Osteocyte (in vitro differentiated cells): ENCODE measurements around the gene OR51D1. TPM values are rescaled to one million over a fixed set of nuclear protein-coding genes. Genes with fewer than 3 reads are reported as not detected.

Source experiments
- DNase-seq: peaks from one replicate; pipeline ENCODE4 v3.0.0; 2021; ENCODE audit warnings: mixed read lengths; ENCODE audit not compliant: unreplicated experiment; ENCODE audit errors: extremely low spot score
- H3K27ac Mint-ChIP-seq: one replicate; pipeline ENCODE4 v1.8.0; 2021; ENCODE audit warnings: mild to moderate bottlenecking, mixed read lengths; ENCODE audit not compliant: unreplicated experiment
- H3K27me3 Mint-ChIP-seq: one replicate; pipeline ENCODE4 v1.8.0; 2021; ENCODE audit warnings: mixed read lengths; ENCODE audit not compliant: unreplicated experiment
- H3K36me3 Mint-ChIP-seq: one replicate; pipeline ENCODE4 v1.8.0; 2021; ENCODE audit warnings: mixed read lengths; ENCODE audit not compliant: unreplicated experiment
- H3K4me1 Mint-ChIP-seq: one replicate; pipeline ENCODE4 v1.8.0; 2021; ENCODE audit warnings: mixed read lengths; ENCODE audit not compliant: unreplicated experiment
- H3K4me3 Mint-ChIP-seq: one replicate; pipeline ENCODE4 v1.8.0; 2021; ENCODE audit warnings: mild to moderate bottlenecking, moderate library complexity, mixed read lengths; ENCODE audit not compliant: unreplicated experiment
- H3K9me3 Mint-ChIP-seq: one replicate; pipeline ENCODE4 v1.8.0; 2021; ENCODE audit warnings: mixed read lengths; ENCODE audit not compliant: unreplicated experiment
- total RNA-seq: library from RNA; stranded (reverse); gene quantifications from 2 replicates; pipeline ENCODE4 v1.2.1, GENCODE V29; 2021
- TF ChIP-seq, protein P1 (sequence below): fragments of 200-600 bp; sonication (generic); IDR thresholded peaks from 2 replicates; pipeline ENCODE4 v1.5.0; 2021; ENCODE audit warnings: antibody characterized with exemption, mild to moderate bottlenecking, moderate library complexity

OR51D1 gene
- total RNA-seq, 1 donor from 2014 or later, result not detected

DNA sequence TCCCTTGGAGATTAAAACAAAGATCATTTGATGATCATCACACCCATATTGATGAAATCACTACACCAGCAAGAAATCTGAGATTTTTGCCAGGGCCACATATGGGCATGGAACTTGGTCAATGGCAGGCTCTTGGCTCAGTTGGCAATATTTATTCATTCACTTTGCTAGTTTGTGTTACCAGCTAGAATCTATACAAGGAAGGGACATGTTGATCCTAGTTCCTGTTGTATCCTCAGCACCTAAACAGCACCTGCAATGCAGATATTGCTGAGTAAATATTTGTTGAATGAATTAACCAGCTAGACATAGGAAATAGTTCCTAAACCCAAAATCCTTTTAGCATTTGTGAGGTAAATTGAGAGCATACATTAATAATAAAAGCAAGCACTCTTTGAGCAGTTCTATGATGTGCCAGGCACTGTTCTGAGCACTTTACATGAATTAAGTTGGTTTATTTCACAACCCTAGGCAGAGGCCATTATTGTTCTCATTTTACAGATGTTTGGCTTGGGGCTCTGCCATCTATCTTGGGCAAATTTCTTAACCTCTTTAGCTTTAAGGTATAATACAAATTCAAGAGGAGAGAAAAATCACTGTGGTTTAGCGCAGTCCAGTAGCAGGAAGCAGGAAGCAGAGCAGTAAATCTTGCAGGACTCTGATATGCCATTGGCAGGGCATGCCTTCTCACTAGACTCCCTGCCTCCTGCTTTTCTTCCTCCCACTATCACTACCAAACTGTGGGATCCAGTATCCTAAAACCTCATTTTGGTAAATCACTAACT lies 30.9 kb upstream of the OR51D1 start:
- peaks cover 29% of the 10 kb centered on the region for H3K4me1 Mint-ChIP-seq
- no peak for DNase-seq
- TF ChIP-seq, protein P1, sequence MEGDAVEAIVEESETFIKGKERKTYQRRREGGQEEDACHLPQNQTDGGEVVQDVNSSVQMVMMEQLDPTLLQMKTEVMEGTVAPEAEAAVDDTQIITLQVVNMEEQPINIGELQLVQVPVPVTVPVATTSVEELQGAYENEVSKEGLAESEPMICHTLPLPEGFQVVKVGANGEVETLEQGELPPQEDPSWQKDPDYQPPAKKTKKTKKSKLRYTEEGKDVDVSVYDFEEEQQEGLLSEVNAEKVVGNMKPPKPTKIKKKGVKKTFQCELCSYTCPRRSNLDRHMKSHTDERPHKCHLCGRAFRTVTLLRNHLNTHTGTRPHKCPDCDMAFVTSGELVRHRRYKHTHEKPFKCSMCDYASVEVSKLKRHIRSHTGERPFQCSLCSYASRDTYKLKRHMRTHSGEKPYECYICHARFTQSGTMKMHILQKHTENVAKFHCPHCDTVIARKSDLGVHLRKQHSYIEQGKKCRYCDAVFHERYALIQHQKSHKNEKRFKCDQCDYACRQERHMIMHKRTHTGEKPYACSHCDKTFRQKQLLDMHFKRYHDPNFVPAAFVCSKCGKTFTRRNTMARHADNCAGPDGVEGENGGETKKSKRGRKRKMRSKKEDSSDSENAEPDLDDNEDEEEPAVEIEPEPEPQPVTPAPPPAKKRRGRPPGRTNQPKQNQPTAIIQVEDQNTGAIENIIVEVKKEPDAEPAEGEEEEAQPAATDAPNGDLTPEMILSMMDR, result no peak
- H3K27me3 Mint-ChIP-seq, result no peaks in the 10 kb centered on the region
- H3K9me3 Mint-ChIP-seq, result peaks cover 2% of the 10 kb centered on the region
- H3K36me3 Mint-ChIP-seq, result peaks cover 11% of the 10 kb centered on the region
- peak overlapping the region; percentile 93 for H3K4me3 Mint-ChIP-seq
- H3K27ac Mint-ChIP-seq, result peak overlapping the region; percentile 96

DNA sequence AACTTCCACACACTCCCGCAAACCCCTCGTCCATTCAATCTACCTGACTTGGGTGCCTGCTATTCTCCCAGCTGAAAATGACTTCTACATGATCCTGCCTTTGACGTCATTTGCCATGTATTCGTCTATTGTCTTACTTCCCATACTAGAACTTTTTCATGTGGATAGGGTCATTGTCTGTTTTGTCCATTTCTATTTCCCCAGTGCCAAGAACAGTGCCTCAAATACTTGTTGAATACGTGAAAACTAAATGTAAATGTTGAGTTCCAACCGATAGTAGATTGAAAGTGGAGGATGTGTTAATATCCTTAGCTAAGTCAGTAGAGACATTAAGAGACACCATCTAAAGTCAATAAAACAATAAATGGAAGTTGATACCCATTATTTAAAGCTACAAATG lies 30.2 kb upstream of the OR51D1 start:
- Mint-ChIP-seq H3K4me1 (peaks cover 29% of the 10 kb centered on the region), H3K4me3 (peak overlapping the region; percentile 93), H3K27me3 (peaks cover under 1% of the 10 kb centered on the region), H3K36me3 (peaks cover 6% of the 10 kb centered on the region), H3K27ac (peak overlapping the region; percentile 96), H3K9me3 (peaks cover 2% of the 10 kb centered on the region)
- TF ChIP-seq, protein P1, result no peak
- DNase-seq, result no peak

DNA sequence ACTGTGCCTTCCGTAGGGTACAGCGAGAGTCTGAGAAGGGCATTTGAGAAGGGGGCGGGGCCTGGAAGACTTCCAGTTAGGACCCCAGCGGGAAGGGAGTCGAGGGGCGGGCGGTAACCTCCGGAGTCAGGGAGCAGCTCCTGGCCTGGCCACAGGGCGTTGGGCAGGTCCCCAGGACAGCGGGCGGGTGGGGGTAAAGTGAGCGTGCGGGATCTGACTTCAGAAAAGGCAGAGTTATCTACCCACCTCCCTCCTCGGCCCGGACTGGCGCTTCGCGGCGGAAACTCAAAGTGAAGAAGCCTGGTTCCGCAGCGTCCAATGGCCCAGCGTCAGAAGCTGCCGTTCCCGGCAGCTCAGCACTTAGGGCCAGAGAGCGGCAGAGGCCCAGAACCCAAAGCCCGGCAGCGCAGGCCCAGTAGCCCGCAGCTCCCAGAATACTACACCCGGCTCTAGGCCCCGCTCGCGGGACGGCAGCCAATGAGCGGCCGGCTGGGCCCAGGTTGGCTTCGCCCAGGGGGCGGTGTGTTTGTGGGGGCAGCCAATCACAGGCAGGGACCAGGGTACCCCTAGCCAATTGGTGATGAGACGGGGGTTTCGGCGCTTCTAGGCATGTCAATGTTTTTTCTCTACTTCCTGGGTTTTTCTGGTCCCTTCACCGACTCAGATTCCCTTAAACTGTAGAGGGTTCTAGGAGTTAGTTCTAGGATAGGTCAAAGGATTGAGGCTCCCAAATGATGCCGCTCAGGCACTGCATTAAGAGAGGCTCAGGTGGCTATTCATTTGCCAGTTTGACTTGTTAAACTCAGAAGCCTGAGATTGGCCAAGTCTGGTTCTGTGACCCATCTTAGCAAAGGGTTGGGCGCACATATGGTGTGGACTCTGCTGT lies 29.3 kb upstream of the OR51D1 start, which contains the start of gene TRIM68:
TRIM68 (minus strand) TSS at position 451 of the 886 bp plus-strand sequence. CDS start 2,727 bp downstream, outside the sequence.
- TF ChIP-seq, protein P1, result no peak
- peaks cover 7% of the 10 kb centered on the region for H3K27me3 Mint-ChIP-seq
- peak within 1 kb of the TSS; percentile 93 for H3K4me3 Mint-ChIP-seq
- H3K36me3 Mint-ChIP-seq, result peaks cover 2% of the 10 kb centered on the region
- peak within 1 kb of the TSS; percentile 96 for H3K27ac Mint-ChIP-seq
- peaks cover 29% of the 10 kb centered on the region for H3K4me1 Mint-ChIP-seq
- DNase-seq, result peak; percentile 99
- peaks cover 2% of the 10 kb centered on the region for H3K9me3 Mint-ChIP-seq

DNA sequence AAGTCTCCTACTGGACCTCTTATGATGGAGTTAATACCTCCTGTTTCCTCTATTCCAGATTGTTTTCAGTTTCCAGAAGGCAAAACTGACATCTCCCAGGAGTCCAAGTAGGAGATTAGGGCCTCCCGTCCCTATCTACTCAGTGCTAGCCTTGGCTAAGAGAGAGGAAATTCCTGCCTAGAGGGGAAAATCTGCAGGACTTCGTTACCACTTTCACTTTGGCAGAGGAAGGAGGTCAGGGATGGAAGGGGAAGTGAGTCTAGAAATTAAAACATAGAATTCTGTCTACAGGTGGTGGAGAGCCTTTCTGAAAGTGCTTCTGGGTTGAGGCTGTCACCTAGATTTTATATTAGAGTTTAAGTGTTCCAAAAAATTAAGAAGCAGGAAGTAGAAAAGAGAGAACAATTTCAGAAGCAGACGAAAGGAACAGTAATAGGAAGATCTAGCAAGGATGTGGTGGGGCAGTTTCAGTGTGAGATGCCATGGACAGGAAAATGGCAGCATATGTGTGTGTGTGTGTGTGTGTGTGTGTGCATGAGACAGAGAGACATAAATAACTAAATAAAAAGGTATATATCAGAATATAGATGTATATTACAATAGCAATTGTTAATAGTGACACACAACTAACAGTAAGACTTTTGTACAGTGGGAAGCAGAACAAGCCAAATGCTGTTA lies 26.9 kb upstream of the OR51D1 start:
- DNase-seq, result no peak
- Mint-ChIP-seq H3K9me3 (peaks cover 2% of the 10 kb centered on the region), H3K4me1 (peaks cover 29% of the 10 kb centered on the region), H3K36me3 (no peaks in the 10 kb centered on the region), H3K27me3 (peaks cover 27% of the 10 kb centered on the region), H3K27ac (peak overlapping the region; percentile 69), H3K4me3 (peak overlapping the region; percentile 5)
- TF ChIP-seq, protein P1, result no peak
